ENCODE data around the gene OSBPL8. TPM values are rescaled to one million over a fixed set of nuclear protein-coding genes. Genes with fewer than 3 reads are reported as not detected.
"Not testable (repeated sequence)": the region's sequence is repeated elsewhere in the genome, so short reads cannot be mapped to it uniquely, and the experiment has no call there.

The OSBPL8 gene
- total and polyA plus RNA-seq, 4 donors, result 8.6 to 114 (median 53.3) TPM

DNA sequence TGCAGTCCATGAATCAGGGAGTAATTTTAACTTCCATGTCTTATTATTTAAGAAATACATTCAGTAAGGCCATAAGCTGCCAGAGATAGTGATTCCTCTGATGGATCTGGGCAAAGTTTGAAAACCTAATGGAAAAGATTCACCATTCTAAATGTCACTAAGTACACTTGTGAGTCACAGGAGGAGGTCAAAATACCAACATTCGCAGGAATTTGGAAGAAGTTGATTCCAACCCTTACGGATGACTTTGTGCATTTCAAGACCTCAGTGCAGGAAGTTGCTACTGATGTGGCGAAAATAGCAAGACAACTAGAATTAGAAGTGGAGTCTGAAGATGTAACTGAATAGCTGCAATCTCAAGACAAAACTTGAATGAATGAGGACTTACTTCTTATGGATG, 69.8 kb downstream of the OSBPL8 start:
- H3K9me3 ChIP-seq (ENCODE audit: control insufficient read depth in 4 of 4, insufficient read depth in 3 of 4, low read length in 3 of 4), result peaks cover 0 to 10% (median 2%) of the 10 kb centered on the region in 4 donors
- H3K27me3 ChIP-seq (ENCODE audit: control insufficient read depth in 3 of 3, insufficient read depth in 3 of 3, low read length in 2 of 3), result no peaks in the 10 kb centered on the region
- no peak overlapping the region for H3K27ac ChIP-seq (ENCODE audit: low read depth in 1 of 2, low read length in 1 of 2)
- DNase-seq (no peak), ATAC-seq (ENCODE audit: insufficient read depth, low FRiP score) (no peak)
- H3K4me1 ChIP-seq (ENCODE audit: control insufficient read depth in 5 of 5, insufficient read depth in 5 of 5, low read length in 5 of 5), result peaks cover 0 to 9% (median 0%) of the 10 kb centered on the region in 5 donors
- 76 to 93% methylated on average over 3 of the region's 3 CpGs for WGBS, 2 donors
- TF ChIP-seq, protein P1, sequence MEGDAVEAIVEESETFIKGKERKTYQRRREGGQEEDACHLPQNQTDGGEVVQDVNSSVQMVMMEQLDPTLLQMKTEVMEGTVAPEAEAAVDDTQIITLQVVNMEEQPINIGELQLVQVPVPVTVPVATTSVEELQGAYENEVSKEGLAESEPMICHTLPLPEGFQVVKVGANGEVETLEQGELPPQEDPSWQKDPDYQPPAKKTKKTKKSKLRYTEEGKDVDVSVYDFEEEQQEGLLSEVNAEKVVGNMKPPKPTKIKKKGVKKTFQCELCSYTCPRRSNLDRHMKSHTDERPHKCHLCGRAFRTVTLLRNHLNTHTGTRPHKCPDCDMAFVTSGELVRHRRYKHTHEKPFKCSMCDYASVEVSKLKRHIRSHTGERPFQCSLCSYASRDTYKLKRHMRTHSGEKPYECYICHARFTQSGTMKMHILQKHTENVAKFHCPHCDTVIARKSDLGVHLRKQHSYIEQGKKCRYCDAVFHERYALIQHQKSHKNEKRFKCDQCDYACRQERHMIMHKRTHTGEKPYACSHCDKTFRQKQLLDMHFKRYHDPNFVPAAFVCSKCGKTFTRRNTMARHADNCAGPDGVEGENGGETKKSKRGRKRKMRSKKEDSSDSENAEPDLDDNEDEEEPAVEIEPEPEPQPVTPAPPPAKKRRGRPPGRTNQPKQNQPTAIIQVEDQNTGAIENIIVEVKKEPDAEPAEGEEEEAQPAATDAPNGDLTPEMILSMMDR (IDR thresholded peaks at IDR 0.05; ENCODE audit: control extremely low read depth, extremely low read depth), result no peak
- H3K36me3 ChIP-seq (ENCODE audit: control insufficient read depth in 4 of 4, insufficient read depth in 4 of 4, low read length in 4 of 4), result peaks cover 0 to 5% (median 4%) of the 10 kb centered on the region in 4 donors
- H3K4me3 ChIP-seq, result no peak overlapping the region
- no peak overlapping the region for H3K9ac ChIP-seq (ENCODE audit: insufficient read depth in 1 of 2, low read length in 2 of 2)

DNA sequence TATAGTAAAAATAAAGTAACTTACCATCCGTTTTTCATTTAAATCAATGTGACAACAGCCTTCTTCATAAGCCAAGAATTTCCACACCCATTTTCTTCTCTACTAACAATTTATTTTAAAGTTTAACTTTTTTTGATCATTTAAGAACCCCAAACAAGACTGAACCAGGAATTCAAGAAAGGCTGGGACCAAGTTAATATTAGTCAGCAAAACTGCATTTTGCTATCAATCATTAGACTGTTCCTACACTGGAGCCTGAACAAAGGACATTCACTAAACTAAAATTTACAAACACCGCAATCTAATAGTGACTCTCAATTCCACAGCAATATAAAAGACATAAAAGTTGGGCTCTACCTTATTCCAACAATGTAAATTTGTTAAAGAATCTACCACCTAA, 73.6 kb downstream of the OSBPL8 start:
- no peak for ATAC-seq (ENCODE audit: insufficient read depth, low FRiP score)
- H3K27me3 ChIP-seq (ENCODE audit: control insufficient read depth in 3 of 3, insufficient read depth in 3 of 3, low read length in 2 of 3), result no peaks in the 10 kb centered on the region
- no peak overlapping the region for H3K4me3 ChIP-seq
- H3K27ac ChIP-seq (ENCODE audit: low read depth in 1 of 2, low read length in 1 of 2), result no peak overlapping the region
- H3K36me3 ChIP-seq (ENCODE audit: control insufficient read depth in 4 of 4, insufficient read depth in 4 of 4, low read length in 4 of 4), result peaks cover 0 to 7% (median 4%) of the 10 kb centered on the region in 4 donors
- no peak for DNase-seq
- H3K9ac ChIP-seq (ENCODE audit: insufficient read depth in 1 of 2, low read length in 2 of 2), result no peak overlapping the region
- TF ChIP-seq, protein P1 (IDR thresholded peaks at IDR 0.05; ENCODE audit: control extremely low read depth, extremely low read depth), result no peak
- peaks cover 0 to 3% (median 0%) of the 10 kb centered on the region in 4 donors for H3K9me3 ChIP-seq (ENCODE audit: control insufficient read depth in 4 of 4, insufficient read depth in 3 of 4, low read length in 3 of 4)
- H3K4me1 ChIP-seq (ENCODE audit: control insufficient read depth in 5 of 5, insufficient read depth in 5 of 5, low read length in 5 of 5), result peaks cover 0 to 7% (median 0%) of the 10 kb centered on the region in 5 donors
- 91 to 93% methylated on average over 2 of the region's 2 CpGs for WGBS, 2 donors

GRCh38 chr12:76480796-76481195, 78.8 kb downstream of the OSBPL8 start:
- H3K9ac ChIP-seq (ENCODE audit: insufficient read depth in 1 of 2, low read length in 2 of 2), result no peak overlapping the region
- TF ChIP-seq, protein P1 (IDR thresholded peaks at IDR 0.05; ENCODE audit: control extremely low read depth, extremely low read depth), result no peak
- DNase-seq (no peak), ATAC-seq (ENCODE audit: insufficient read depth, low FRiP score) (no peak)
- no peak overlapping the region for H3K27ac ChIP-seq (ENCODE audit: low read depth in 1 of 2, low read length in 1 of 2)
- H3K36me3 ChIP-seq (ENCODE audit: control insufficient read depth in 4 of 4, insufficient read depth in 4 of 4, low read length in 4 of 4), result peaks cover 0 to 5% (median 0%) of the 10 kb centered on the region in 4 donors
- H3K4me3 ChIP-seq, result no peak overlapping the region
- no peaks in the 10 kb centered on the region for H3K9me3 ChIP-seq (ENCODE audit: control insufficient read depth in 4 of 4, insufficient read depth in 3 of 4, low read length in 3 of 4)
- H3K4me1 ChIP-seq (ENCODE audit: control insufficient read depth in 5 of 5, insufficient read depth in 5 of 5, low read length in 5 of 5), result peaks cover 0 to 8% (median under 1%) of the 10 kb centered on the region in 5 donors
- no peaks in the 10 kb centered on the region for H3K27me3 ChIP-seq (ENCODE audit: control insufficient read depth in 3 of 3, insufficient read depth in 3 of 3, low read length in 2 of 3)

DNA sequence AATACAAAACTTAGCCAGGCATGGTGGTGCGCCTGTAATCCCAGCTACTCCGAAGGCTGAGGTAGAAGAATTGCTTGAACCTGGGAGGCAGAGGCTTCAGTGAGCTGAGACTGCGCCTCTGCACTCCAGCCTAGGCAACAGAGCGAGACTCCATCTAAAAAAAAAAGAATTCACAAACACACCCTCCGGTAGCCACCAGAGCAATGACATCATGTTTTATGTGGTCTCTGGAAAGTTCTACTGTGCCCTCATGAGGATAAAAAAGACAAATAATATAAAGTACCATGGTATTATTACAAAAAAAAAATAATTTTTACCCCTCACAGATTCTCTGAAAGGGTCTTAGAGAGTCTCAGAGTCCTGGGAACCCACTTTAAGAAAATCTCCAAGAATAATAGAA, 81.5 kb downstream of the OSBPL8 start:
- H3K4me1 ChIP-seq (ENCODE audit: control insufficient read depth in 5 of 5, insufficient read depth in 5 of 5, low read length in 5 of 5), result peaks cover 0 to 12% (median 1%) of the 10 kb centered on the region in 5 donors
- H3K27me3 ChIP-seq (ENCODE audit: control insufficient read depth in 3 of 3, insufficient read depth in 3 of 3, low read length in 2 of 3), result no peaks in the 10 kb centered on the region
- TF ChIP-seq, protein P1 (IDR thresholded peaks at IDR 0.05; ENCODE audit: control extremely low read depth, extremely low read depth), result no peak
- no peaks in the 10 kb centered on the region for H3K9me3 ChIP-seq (ENCODE audit: control insufficient read depth in 4 of 4, insufficient read depth in 3 of 4, low read length in 3 of 4)
- no peak overlapping the region for H3K4me3 ChIP-seq
- ATAC-seq (ENCODE audit: insufficient read depth, low FRiP score) (no peak), DNase-seq (no peak)
- no peak overlapping the region for H3K9ac ChIP-seq (ENCODE audit: insufficient read depth in 1 of 2, low read length in 2 of 2)
- WGBS, 2 donors, result 84 to 96% methylated on average over 5 of the region's 5 CpGs
- no peak overlapping the region for H3K27ac ChIP-seq (ENCODE audit: low read depth in 1 of 2, low read length in 1 of 2)
- peaks cover 0 to 3% (median 0%) of the 10 kb centered on the region in 4 donors for H3K36me3 ChIP-seq (ENCODE audit: control insufficient read depth in 4 of 4, insufficient read depth in 4 of 4, low read length in 4 of 4)

GRCh38 chr12:76472862-76473261, 86.7 kb downstream of the OSBPL8 start:
- not testable (repeated sequence) for DNase-seq; H3K27ac ChIP-seq (ENCODE audit: low read depth in 1 of 2, low read length in 1 of 2); H3K36me3 ChIP-seq (ENCODE audit: control insufficient read depth in 4 of 4, insufficient read depth in 4 of 4, low read length in 4 of 4); H3K4me3 ChIP-seq; H3K27me3 ChIP-seq (ENCODE audit: control insufficient read depth in 3 of 3, insufficient read depth in 3 of 3, low read length in 2 of 3); H3K9ac ChIP-seq (ENCODE audit: insufficient read depth in 1 of 2, low read length in 2 of 2); H3K9me3 ChIP-seq (ENCODE audit: control insufficient read depth in 4 of 4, insufficient read depth in 3 of 4, low read length in 3 of 4); ATAC-seq (ENCODE audit: insufficient read depth, low FRiP score)
- H3K4me1 ChIP-seq (ENCODE audit: control insufficient read depth in 5 of 5, insufficient read depth in 5 of 5, low read length in 5 of 5), result peaks cover 0 to 21% (median 4%) of the 10 kb centered on the region in 5 donors
- WGBS, 2 donors, result 94% methylated on average over 8 of the region's 8 CpGs
